AG10803 (cell line): ENCODE data around the gene CALU.

ENCODE experiments used
- DNase-seq: peaks from one replicate; pipeline ENCODE4 v3.0.0; 2010; ENCODE audit warnings: low read depth
- H3K4me3 ChIP-seq: 2 replicates; pipeline ENCODE4 v1.5.1; 2011; ENCODE audit warnings: mild to moderate bottlenecking, low read length, control low read depth
- TF ChIP-seq, protein P1 (sequence below): conservative IDR thresholded peaks from 2 replicates; pipeline ENCODE4 v1.5.1; 2011; ENCODE audit warnings: mild to moderate bottlenecking, low read length, control low read depth, inconsistent platforms

CALU gene

DNA sequence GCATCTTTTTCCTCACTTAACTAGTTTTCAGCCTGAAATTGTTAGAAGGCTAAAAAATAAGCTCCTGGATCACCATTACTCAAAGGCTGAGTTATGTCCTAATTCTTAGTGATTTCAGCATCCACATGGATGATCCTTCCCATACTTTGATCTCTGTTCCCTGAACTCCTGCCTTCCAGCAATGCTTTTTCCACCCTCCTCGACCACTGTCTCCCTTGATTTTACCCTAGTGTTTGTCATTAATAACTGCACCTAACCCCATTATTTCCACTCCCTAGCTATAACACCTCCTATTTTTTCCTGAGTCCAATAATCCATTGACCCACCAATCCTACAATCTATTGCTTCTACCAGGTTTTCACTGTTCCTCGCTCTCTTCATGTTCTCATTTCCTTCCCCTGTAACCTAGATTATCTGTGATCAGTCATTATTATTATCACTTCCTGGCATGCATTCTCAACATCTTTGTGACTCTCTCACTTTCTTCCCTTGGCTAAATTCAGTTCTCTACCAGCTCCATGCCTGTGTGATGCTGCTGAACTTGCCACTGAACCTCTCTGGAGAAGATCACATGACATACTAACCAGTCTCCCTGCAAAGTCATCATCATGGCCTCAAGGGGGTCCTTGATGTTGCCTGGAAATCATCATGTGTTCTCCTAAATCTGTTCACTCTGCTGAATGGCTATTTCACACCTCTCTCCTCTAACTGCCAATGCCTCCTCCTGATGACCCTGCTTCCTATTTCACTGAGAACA lies 6.5 kb upstream of the CALU start:
- TF ChIP-seq, protein P1, sequence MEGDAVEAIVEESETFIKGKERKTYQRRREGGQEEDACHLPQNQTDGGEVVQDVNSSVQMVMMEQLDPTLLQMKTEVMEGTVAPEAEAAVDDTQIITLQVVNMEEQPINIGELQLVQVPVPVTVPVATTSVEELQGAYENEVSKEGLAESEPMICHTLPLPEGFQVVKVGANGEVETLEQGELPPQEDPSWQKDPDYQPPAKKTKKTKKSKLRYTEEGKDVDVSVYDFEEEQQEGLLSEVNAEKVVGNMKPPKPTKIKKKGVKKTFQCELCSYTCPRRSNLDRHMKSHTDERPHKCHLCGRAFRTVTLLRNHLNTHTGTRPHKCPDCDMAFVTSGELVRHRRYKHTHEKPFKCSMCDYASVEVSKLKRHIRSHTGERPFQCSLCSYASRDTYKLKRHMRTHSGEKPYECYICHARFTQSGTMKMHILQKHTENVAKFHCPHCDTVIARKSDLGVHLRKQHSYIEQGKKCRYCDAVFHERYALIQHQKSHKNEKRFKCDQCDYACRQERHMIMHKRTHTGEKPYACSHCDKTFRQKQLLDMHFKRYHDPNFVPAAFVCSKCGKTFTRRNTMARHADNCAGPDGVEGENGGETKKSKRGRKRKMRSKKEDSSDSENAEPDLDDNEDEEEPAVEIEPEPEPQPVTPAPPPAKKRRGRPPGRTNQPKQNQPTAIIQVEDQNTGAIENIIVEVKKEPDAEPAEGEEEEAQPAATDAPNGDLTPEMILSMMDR: no peak
- no peak overlapping the region for H3K4me3 ChIP-seq

DNA sequence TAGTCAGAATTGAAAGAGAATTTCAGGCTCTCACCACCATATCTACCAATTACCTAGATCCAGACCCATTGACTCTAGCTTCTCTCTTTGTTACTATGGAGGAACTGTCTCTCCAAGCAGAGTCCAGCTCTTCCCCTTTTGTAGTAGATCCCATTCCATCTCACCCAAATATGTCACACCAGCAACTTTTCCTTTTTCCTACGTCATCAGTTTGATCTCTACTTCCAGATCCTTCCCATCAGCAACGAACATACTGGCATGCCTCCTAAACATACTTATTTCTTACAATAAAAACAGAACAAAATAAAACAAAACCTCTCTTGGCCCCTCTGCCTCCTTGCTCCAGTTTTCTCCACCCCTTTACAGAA lies 5.9 kb upstream of the CALU start:
- DNase-seq: no peak
- no peak overlapping the region for H3K4me3 ChIP-seq
- TF ChIP-seq, protein P1: no peak

More for the DNA sequence above, 6.5 kb upstream of the CALU start:
- no peak for DNase-seq

DNA sequence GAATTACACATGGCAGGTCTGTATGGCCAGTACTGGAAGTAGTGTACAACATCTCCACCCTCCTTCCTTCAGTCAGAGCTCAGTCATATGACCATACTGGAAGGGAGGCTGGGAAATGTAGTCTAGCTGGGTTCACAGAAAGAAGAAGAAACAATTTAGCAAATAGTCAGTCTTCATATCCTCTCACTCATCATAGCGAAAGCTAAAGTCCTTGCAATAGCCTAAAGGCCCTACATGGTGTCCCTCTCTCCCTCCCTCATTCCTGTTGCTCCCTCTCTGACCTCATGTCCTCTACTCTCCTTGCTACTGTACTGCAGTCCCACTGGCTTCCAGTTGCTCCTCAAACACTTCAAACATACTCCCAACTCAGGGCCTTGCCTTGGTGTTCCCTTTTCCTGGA lies 4.3 kb upstream of the CALU start:
- TF ChIP-seq, protein P1: no peak
- no peak overlapping the region for H3K4me3 ChIP-seq
- DNase-seq: no peak

DNA sequence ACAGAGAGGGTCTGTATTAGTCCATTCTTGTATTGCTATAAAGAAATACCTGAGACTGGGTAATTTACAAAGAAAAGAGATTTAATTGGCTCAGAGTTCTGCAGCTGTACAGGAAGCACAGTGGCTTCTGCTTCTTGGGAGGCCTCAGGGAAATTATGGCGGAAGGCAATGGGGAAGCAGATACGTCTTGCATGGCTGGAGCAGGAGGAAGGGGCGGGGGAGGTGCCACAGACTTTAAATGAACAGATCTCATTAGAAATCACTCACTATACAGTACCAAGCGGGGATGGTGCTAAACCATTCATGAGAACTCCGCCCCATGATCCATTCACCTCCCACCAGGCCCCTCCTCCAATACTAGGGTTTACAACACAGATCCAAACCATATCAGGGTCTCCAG lies 3.7 kb upstream of the CALU start:
- TF ChIP-seq, protein P1: no peak
- DNase-seq: no peak
- H3K4me3 ChIP-seq: no peak overlapping the region

DNA sequence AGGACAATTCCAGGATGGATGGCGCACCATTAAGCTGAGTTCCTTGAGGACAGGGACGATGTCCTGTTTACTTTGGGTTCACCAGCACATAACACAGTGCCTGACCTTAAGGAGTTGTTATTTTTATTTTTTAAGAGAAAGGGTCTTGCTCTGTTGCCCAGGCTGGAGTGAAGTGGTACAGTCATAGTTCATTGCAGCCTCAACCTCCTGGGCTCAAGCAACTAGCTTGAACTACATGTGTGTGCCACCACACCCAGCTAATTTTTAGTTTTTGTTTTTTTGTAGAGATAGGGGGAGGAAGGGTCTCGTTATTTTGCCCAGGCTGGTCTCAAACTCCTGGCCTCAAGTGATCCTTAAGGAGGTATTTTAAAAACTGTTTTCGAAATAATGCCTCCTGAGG lies 1.7 kb upstream of the CALU start:
- TF ChIP-seq, protein P1: no peak
- no peak for DNase-seq
- H3K4me3 ChIP-seq: no peak overlapping the region

DNA sequence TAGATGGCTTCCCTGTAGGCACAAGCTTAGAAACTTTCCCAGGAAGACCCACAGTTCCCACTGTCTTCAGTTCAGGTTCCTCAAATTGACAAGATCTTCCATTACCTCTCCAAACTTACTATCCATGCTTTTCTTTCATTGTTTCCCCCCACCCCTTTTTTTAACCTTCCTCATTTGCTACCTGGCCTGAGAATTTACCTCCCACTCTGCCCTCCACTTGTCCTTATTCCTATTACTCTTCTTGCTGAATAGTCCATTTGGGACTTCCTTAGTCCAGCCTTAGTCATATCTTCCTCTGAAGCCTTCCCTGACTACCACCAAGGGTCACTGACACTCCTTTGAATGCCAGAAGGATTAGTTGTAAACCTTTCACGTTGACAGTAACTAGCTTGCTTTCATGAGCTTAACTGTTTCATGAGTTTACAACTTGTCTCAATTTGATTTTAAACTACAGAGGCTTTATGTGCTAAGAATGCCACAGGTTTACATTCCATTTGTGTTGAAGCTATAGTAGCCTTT lies 1.2 kb upstream of the CALU start:
- peak; percentile 71 for DNase-seq
- H3K4me3 ChIP-seq: no peak overlapping the region
- TF ChIP-seq, protein P1: no peak

DNA sequence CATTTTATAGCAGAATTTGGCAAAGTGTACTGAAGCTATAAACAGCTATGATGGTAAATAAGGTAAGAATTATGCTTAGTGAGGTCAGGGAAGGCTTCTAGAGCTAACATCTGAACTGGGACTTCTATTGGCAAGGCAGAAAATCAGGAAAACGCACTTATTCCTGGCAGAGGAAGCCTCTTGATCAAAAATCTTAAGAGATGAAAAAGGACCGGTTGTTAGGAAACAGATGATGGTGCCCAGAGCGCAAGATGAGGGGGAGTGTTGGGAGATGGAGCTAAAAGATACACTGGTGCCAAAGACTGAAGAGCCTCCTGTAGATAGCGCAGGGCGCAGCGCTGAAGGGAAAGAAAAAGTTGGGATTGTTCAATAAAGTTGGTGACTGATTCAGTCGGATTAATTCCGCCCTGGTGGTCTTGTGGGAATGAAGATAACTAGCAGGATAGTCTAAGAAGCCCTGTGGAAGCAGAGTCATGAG lies 550 bp upstream of the CALU start:
- TF ChIP-seq, protein P1: no peak
- peak overlapping the region; percentile 65 for H3K4me3 ChIP-seq
- DNase-seq: no peak
